A549 (cell line): ENCODE results near the gene GNRH2. TPM values are rescaled to one million over a fixed set of nuclear protein-coding genes. Genes with fewer than 3 reads are reported as not detected.

Experiments used
- ATAC-seq, 2 experiments: fragments of 200-7000 bp in 1 of 2; fragments of >200 bp in 1 of 2; cut with Nextera tagmentation in 1 of 2; cut with Tn5 transposase in 1 of 2; 3 replicates each; pipeline versions ENCODE4 v1.8.0 to v1.9.1; 2018 to 2020; ENCODE audit warnings: mild to moderate bottlenecking in 1 of 2, moderate library complexity in 1 of 2
- CTCF ChIA-PET: fragments of 300-600 bp; sonication (Branson Sonifier 250); formaldehyde crosslinking; extraction: SDS; loops from one replicate; lab custom pipeline; 2021; ENCODE audit warnings: antibody characterized with exemption, inconsistent platforms; lab: Yijun Ruan, JAX
- POLR2A ChIA-PET: fragments of 350-600 bp; formaldehyde crosslinking; extraction: SDS; loops from one replicate; lab custom pipeline; 2021; ENCODE audit warnings: antibody characterized with exemption, inconsistent platforms; lab: Yijun Ruan, JAX
- DNase-seq, 2 experiments: peaks; one replicate each; pipeline versions ENCODE4 v3.0.0 to v3.0.0-alpha.2; 2011 to 2016; ENCODE audit warnings: low read depth in 1 of 2, low spot score in 1 of 2
- FAIRE-seq: peaks from 2 replicates; lab custom pipeline; 2011; peaks lifted over from hg19 to GRCh38; lab: Jason Lieb, UNC
- H3K27ac ChIP-seq, 2 experiments: fragments of >200 bp; sonication (Bioruptor Twin); formaldehyde crosslinking; 3 replicates each; pipeline ENCODE4 v1.5.1; 2016 to 2017
- H3K4me1 ChIP-seq: fragments of >200 bp; sonication (Bioruptor Twin); formaldehyde crosslinking; 3 replicates; pipeline ENCODE4 v1.6.1; 2016
- H3K4me2 ChIP-seq: fragments of >200 bp; sonication (Bioruptor Twin); formaldehyde crosslinking; 3 replicates; pipeline ENCODE4 v1.6.1; 2016
- H3K4me3 ChIP-seq: fragments of >200 bp; sonication (Bioruptor Twin); formaldehyde crosslinking; 3 replicates; pipeline ENCODE4 v1.5.1; 2016
- H3K9me3 ChIP-seq: fragments of >200 bp; sonication (Bioruptor Twin); formaldehyde crosslinking; 3 replicates; pipeline ENCODE4 v1.6.1; 2016
- BHLHE40 ChIP-seq: IDR thresholded peaks from 2 replicates; pipeline ENCODE4 v1.6.1; 2012; ENCODE audit warnings: low read depth, low read length, inconsistent platforms
- CHD4 ChIP-seq: fragments of 200-600 bp; sonication (generic); IDR thresholded peaks from 2 replicates; pipeline ENCODE4 v1.6.1; 2016; ENCODE audit warnings: antibody characterized with exemption, mild to moderate bottlenecking, borderline replicate concordance
- CTCF ChIP-seq: fragments of >200 bp; sonication (Bioruptor Twin); formaldehyde crosslinking; IDR thresholded peaks from 3 replicates; pipeline ENCODE4 v1.5.1; 2016
- ELK1 ChIP-seq: fragments of 150-350 bp; IDR thresholded peaks from 2 replicates; pipeline ENCODE4 v1.6.1; 2014; ENCODE audit warnings: low read depth, mild to moderate bottlenecking, low read length
- FOSL2 ChIP-seq, 2 experiments: fragments of 450-650 bp in 1 of 2; fragments of >200 bp in 1 of 2; sonication (Bioruptor Twin) in 1 of 2; formaldehyde crosslinking; IDR thresholded peaks; 2 replicates each; pipeline versions ENCODE4 v1.5.0 to v1.6.1; 2016 to 2020; ENCODE audit warnings: mild to moderate bottlenecking in 1 of 2, moderate library complexity in 1 of 2
- GATA3 ChIP-seq: IDR thresholded peaks from 2 replicates; pipeline ENCODE4 v1.6.1; 2012; ENCODE audit warnings: borderline replicate concordance
- MAFK ChIP-seq: fragments of 450-650 bp; IDR thresholded peaks from 2 replicates; pipeline ENCODE4 v1.6.1; 2014; ENCODE audit not compliant: partially characterized antibody
- PBX3 ChIP-seq: IDR thresholded peaks from 2 replicates; pipeline ENCODE4 v1.6.1; 2012
- REST ChIP-seq: fragments of 200-600 bp; sonication (generic); IDR thresholded peaks from 2 replicates; pipeline ENCODE4 v1.6.1; 2016; ENCODE audit warnings: antibody characterized with exemption, mild to moderate bottlenecking, moderate library complexity
- USF2 ChIP-seq: fragments of 450-650 bp; IDR thresholded peaks from 2 replicates; pipeline ENCODE4 v1.6.1; 2014; ENCODE audit warnings: antibody characterized with exemption
- WGBS: methylation state at CpG from one replicate; pipeline ENCODE4 v1.1.6; 2017; ENCODE audit errors: missing lambda C conversion rate; 5-methylcytosine and 5-hydroxymethylcytosine counted together
- polyA plus RNA-seq, 4 experiments: library from polyadenylated mRNA; depleted of rRNA in 3 of 4; stranded (reverse); fragments of >200 nt; fragmentation: RNase III in 1 of 4; extraction: RNeasy Plus Mini Kit Qiagen cat#74134 plus additional on column Dnase treatment in 1 of 4; gene quantifications; 2 replicates in 3 of 4; 3 replicates in 1 of 4; pipeline ENCODE4 v1.2.3, GENCODE V29; 2011 to 2017

GNRH2 gene
- polyA plus RNA-seq, 2 of the 4 experiments (the other 2 are of a cell fraction), result 0.12 TPM; not detected in 1

- POLR2A ChIA-PET, result interaction anchor here (0.6 kb wide), 1 partner anchor 57 kb away, joined by 7 read pairs; no protein-coding TSS in a partner anchor
Measured at GRCh38 chr20:3040086-3040485, 3.3 kb upstream of the GNRH2 start.

GRCh38 chr20:3041854-3042409 is 1.5 kb upstream of the GNRH2 start:
- Histone ChIP-seq H3K4me1 (peaks cover 14% of the 10 kb centered on the region; the same call in 2 of the 3 replicates), H3K9me3 (no peaks in the 10 kb centered on the region), H3K27ac (no peak overlapping the region), H3K4me2 (peak overlapping the region; percentile 35; the same call in 2 of the 3 replicates), H3K4me3 (no peak overlapping the region)
- no peak for DNase-seq
- 61% methylated on average over 10 of the region's 10 CpGs for WGBS
- FAIRE-seq, result no peak
- TF ChIP-seq USF2 (no peak), PBX3 (no peak), ELK1 (no peak), MAFK (no peak), REST (no peak), BHLHE40 (no peak), CTCF (no peak), FOSL2 (IDR thresholded peaks at IDR 0.05) (no peak), FOSL2 (CRISPR knock-in tag; IDR thresholded peaks at IDR 0.05) (no peak), GATA3 (no peak), CHD4 (no peak)
- ChIA-PET POLR2A (no interaction called here), CTCF (interaction anchor here (1.2 to 2.6 kb wide), 4 partner anchors 11 to 274 kb away, joined by 3 to 16 read pairs (median 6); no protein-coding TSS in a partner anchor)
- no peak for ATAC-seq

More at GRCh38 chr20:3040086-3040485, 3.3 kb upstream of the GNRH2 start:
- no peak overlapping the region for H3K4me2 ChIP-seq
- no peak for DNase-seq
- H3K9me3 ChIP-seq, result no peaks in the 10 kb centered on the region
- WGBS, result 89% methylated on average over 8 of the region's 8 CpGs
- CTCF ChIA-PET, result interaction anchor here (0.8 to 1.9 kb wide), 4 partner anchors 13 to 188 kb away, joined by 3 to 11 read pairs (median 4); no protein-coding TSS in a partner anchor
- ATAC-seq, result no peak
- peaks cover 12% of the 10 kb centered on the region; the same call in 2 of the 3 replicates for H3K4me1 ChIP-seq
- no peak overlapping the region for H3K27ac ChIP-seq
- TF ChIP-seq ELK1, result no peak
- FAIRE-seq, result no peak
- H3K4me3 ChIP-seq, result no peak overlapping the region
